Neural cell (in vitro differentiated cells): Measurements from ENCODE around the gene CASKIN1. TPM values are rescaled to one million over a fixed set of nuclear protein-coding genes. Genes with fewer than 3 reads are reported as not detected.

Experiments
- H2AFZ ChIP-seq: fragments of 200-600, 300-800 bp; sonication (generic), shearing (Covaris generic); 2 replicates; pipeline ENCODE4 v1.6.0; 2014; ENCODE audit warnings: low read depth, mild to moderate bottlenecking, antibody characterized with exemption, low read length, moderate library complexity
- H3F3A ChIP-seq: fragments of 200-600 bp; shearing (Covaris generic); 2 replicates; pipeline ENCODE4 v1.6.1; 2016; ENCODE audit warnings: mild to moderate bottlenecking, moderate library complexity, mixed read lengths, antibody characterized with exemption, low read length; ENCODE audit not compliant: insufficient read depth, poor library complexity, severe bottlenecking
- H3K27ac ChIP-seq: fragments of 200-600, 300-800 bp; sonication (generic), shearing (Covaris generic); 2 replicates; pipeline ENCODE4 v1.5.1; 2014; ENCODE audit warnings: mild to moderate bottlenecking, low read length, moderate library complexity
- H3K27me3 ChIP-seq: fragments of 300-800, 200-600 bp; sonication (generic), shearing (Covaris generic); 2 replicates; pipeline ENCODE4 v1.6.0; 2014; ENCODE audit warnings: mild to moderate bottlenecking, low read depth, low read length, moderate library complexity; ENCODE audit not compliant: insufficient read depth
- H3K36me3 ChIP-seq: fragments of 300-800, 200-600 bp; sonication (generic), shearing (Covaris generic); 2 replicates; pipeline ENCODE4 v1.5.1; 2014; ENCODE audit warnings: mild to moderate bottlenecking, antibody characterized with exemption, low read length, moderate library complexity; ENCODE audit not compliant: insufficient read depth
- H3K4me2 ChIP-seq: fragments of 300-800, 200-600 bp; sonication (generic), shearing (Covaris generic); 2 replicates; pipeline ENCODE4 v1.6.0; 2014; ENCODE audit warnings: mild to moderate bottlenecking, low read length
- H3K4me3 ChIP-seq: fragments of 300-800, 200-600 bp; sonication (generic), shearing (Covaris generic); 2 replicates; pipeline ENCODE4 v1.5.1; 2014; ENCODE audit warnings: mild to moderate bottlenecking, low read length, moderate library complexity
- H3K79me2 ChIP-seq: fragments of 200-600 bp; shearing (Covaris generic); replicated peaks from 2 replicates; pipeline ENCODE4 v1.6.0; 2014; ENCODE audit warnings: mild to moderate bottlenecking, low read length, moderate library complexity; ENCODE audit not compliant: insufficient read depth
- H3K9ac ChIP-seq: fragments of 300-800, 200-600 bp; sonication (generic), shearing (Covaris generic); 2 replicates; pipeline ENCODE4 v1.6.1; 2016; ENCODE audit warnings: mild to moderate bottlenecking, low read length, mixed read lengths
- H3K9me2 ChIP-seq: fragments of 200-600 bp; shearing (Covaris generic); 2 replicates; pipeline ENCODE4 v1.6.1; 2016; ENCODE audit warnings: mild to moderate bottlenecking, low read length, mixed read lengths; ENCODE audit not compliant: insufficient read depth
- H3K9me3 ChIP-seq: fragments of 200-600, 300-800 bp; sonication (generic), shearing (Covaris generic); 2 replicates; pipeline ENCODE4 v1.6.1; 2016; ENCODE audit warnings: mild to moderate bottlenecking, mixed run types, low read length, moderate library complexity, mixed read lengths
- H4K20me1 ChIP-seq: fragments of 200-600 bp; shearing (Covaris generic); 2 replicates; pipeline ENCODE4 v1.6.1; 2016; ENCODE audit warnings: mild to moderate bottlenecking, mixed run types; ENCODE audit not compliant: insufficient read depth
- CTCF ChIP-seq: fragments of 450-650 bp; IDR thresholded peaks from 2 replicates; pipeline ENCODE4 v1.5.1; 2014; ENCODE audit warnings: antibody characterized with exemption, mild to moderate bottlenecking, moderate library complexity; ENCODE audit not compliant: poor library complexity, severe bottlenecking
- EP300 ChIP-seq: fragments of 450-650 bp; conservative IDR thresholded peaks from 2 replicates; pipeline ENCODE4 v1.6.1; 2014; ENCODE audit warnings: antibody characterized with exemption, mild to moderate bottlenecking, moderate library complexity; ENCODE audit not compliant: poor library complexity, severe bottlenecking
- EZH2 ChIP-seq: fragments of 200-600, 300-800 bp; shearing (Covaris generic), sonication (generic); IDR thresholded peaks from 2 replicates; pipeline ENCODE4 v1.6.1; 2014; ENCODE audit warnings: antibody characterized with exemption, low read length, borderline replicate concordance, mild to moderate bottlenecking; ENCODE audit not compliant: insufficient read depth, poor library complexity, severe bottlenecking
- MXI1 ChIP-seq: fragments of 450-650 bp; conservative IDR thresholded peaks from 2 replicates; pipeline ENCODE4 v1.6.1; 2014; ENCODE audit warnings: antibody characterized with exemption, mild to moderate bottlenecking; ENCODE audit not compliant: poor library complexity, severe bottlenecking
- POLR2AphosphoS5 ChIP-seq: IDR thresholded peaks from 2 replicates; pipeline ENCODE4 v1.6.1; 2012
- RAD21 ChIP-seq: fragments of 450-650 bp; conservative IDR thresholded peaks from 2 replicates; pipeline ENCODE4 v1.6.1; 2014; ENCODE audit warnings: antibody characterized with exemption, mild to moderate bottlenecking, moderate library complexity
- REST ChIP-seq: IDR thresholded peaks from 2 replicates; pipeline ENCODE4 v1.6.1; 2012; ENCODE audit warnings: borderline replicate concordance
- SMC3 ChIP-seq: fragments of 450-650 bp; conservative IDR thresholded peaks from 2 replicates; pipeline ENCODE4 v1.6.1; 2014; ENCODE audit warnings: antibody characterized with exemption, mild to moderate bottlenecking, moderate library complexity; ENCODE audit not compliant: poor library complexity
- TAF1 ChIP-seq: IDR thresholded peaks from 2 replicates; pipeline ENCODE4 v1.6.1; 2012; ENCODE audit warnings: low read depth
- polyA plus RNA-seq: library from polyadenylated mRNA; depleted of rRNA; stranded (reverse); fragments of >200 nt; gene quantifications from 2 replicates; pipeline ENCODE4 v1.2.3, GENCODE V29; 2014

Gene CASKIN1
- polyA plus RNA-seq, 1 donor from 2014 or later: 10.3 TPM

DNA sequence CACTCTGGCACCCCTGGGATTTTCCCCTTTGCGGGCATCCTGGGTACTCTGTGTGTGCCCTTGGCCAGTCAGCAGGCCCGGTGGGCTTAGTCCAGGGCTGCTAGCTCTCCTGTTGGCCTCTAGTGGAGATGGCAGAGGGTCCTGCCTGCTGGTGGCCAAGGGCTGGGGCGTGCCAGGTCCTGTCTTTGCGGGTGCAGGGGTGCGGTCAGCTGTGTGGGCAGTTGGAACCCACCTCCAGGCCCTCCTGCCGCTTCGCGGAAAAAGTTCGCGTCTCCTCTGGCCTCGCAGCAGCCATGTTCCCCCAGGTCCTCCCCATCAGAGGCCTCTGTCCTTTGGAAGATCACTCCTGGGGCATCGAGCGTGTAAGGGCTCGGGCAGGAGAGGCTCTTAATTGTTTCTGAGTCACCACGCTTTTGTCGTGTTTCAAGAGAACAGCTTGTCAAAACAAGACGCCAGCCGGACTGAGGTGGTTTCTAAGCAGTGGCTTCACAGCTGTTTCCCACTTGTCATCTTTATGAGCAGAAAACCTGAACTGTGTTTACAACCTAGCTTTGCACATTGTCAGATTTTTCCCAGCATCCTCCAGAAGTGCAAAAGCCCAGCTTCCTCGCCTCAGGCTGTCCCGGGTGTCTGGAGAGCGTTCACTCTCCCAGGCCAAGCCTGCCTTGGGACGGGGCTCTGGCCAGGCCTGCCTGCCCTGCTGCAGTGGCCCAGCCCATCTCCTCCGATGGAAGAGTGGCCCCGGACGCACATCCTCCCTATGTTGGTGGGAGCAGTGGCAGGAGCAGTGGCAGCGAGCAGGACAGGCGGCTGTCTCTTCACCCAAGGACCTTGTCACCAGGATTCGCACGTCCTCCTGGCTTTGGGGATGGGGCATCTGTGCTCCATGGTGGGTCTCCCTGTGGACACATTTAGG lies 34.9 kb upstream of the CASKIN1 start:
- H4K20me1 ChIP-seq: no peaks in the 10 kb centered on the region
- no peak overlapping the region for H3K4me2 ChIP-seq
- H2AFZ ChIP-seq: no peak overlapping the region
- H3K4me3 ChIP-seq: no peak overlapping the region
- H3K9me2 ChIP-seq: no peaks in the 10 kb centered on the region
- H3K27ac ChIP-seq: no peak overlapping the region
- H3K9me3 ChIP-seq: no peaks in the 10 kb centered on the region
- H3K9ac ChIP-seq: no peak overlapping the region
- H3F3A ChIP-seq: no peaks in the 10 kb centered on the region
- peaks cover 3% of the 10 kb centered on the region for H3K27me3 ChIP-seq
- peaks cover 4% of the 10 kb centered on the region for H3K79me2 ChIP-seq
- TF ChIP-seq CTCF (no peak), TAF1 (no peak), EP300 (no peak), SMC3 (no peak), RAD21 (no peak), REST (no peak), EZH2 (no peak), POLR2AphosphoS5 (no peak), MXI1 (no peak)
- no peaks in the 10 kb centered on the region for H3K36me3 ChIP-seq

GRCh38 chr16:2230376-2230775 lies 34.0 kb upstream of the CASKIN1 start:
- Histone ChIP-seq H3K4me2 (no peak overlapping the region), H3K27me3 (no peaks in the 10 kb centered on the region), H3K4me3 (no peak overlapping the region), H3K27ac (no peak overlapping the region), H3K79me2 (peaks cover 12% of the 10 kb centered on the region), H3K36me3 (no peaks in the 10 kb centered on the region), H3K9ac (no peak overlapping the region), H3K9me3 (no peaks in the 10 kb centered on the region), H3K9me2 (no peaks in the 10 kb centered on the region), H2AFZ (no peak overlapping the region), H3F3A (no peaks in the 10 kb centered on the region), H4K20me1 (no peaks in the 10 kb centered on the region)
- TF ChIP-seq EP300 (no peak), MXI1 (no peak), TAF1 (no peak), SMC3 (no peak), POLR2AphosphoS5 (no peak), RAD21 (no peak), EZH2 (no peak), REST (no peak), CTCF (no peak)
